SK-N-SH (cell line): ENCODE data around the gene TMEM127. TPM values are rescaled to one million over a fixed set of nuclear protein-coding genes. Genes with fewer than 3 reads are reported as not detected.

Source experiments
- CTCF ChIA-PET: fragments of 300-600, 350-600 bp; formaldehyde crosslinking; extraction: SDS; loops from one replicate; lab custom pipeline; 2021; lab: Yijun Ruan, JAX
- POLR2A ChIA-PET: fragments of 350-600 bp; sonication (Branson Sonifier 250); formaldehyde crosslinking; extraction: SDS; loops from one replicate; lab custom pipeline; 2020; ENCODE audit warnings: antibody characterized with exemption, inconsistent platforms; lab: Yijun Ruan, JAX
- DNase-seq: peaks from one replicate; pipeline ENCODE4 v3.0.0; 2012
- H2AFZ ChIP-seq: fragments of 200-600 bp; sonication (generic); 2 replicates; pipeline ENCODE4 v1.8.1; 2016; ENCODE audit warnings: antibody characterized with exemption, mild to moderate bottlenecking, low read depth
- H3F3A ChIP-seq: fragments of 200-600 bp; sonication (generic); replicated peaks from 2 replicates; pipeline ENCODE3; 2016; ENCODE audit warnings: antibody characterized with exemption, mild to moderate bottlenecking; ENCODE audit not compliant: insufficient read depth
- H3K27ac ChIP-seq, 2 experiments: fragments of 200-500 bp in 1 of 2; fragments of 200-600 bp in 1 of 2; sonication (Bioruptor generic) in 1 of 2; sonication (generic), shearing (Covaris generic) in 1 of 2; 2 replicates each; pipeline versions ENCODE4 v1.5.1 to v1.6.1; 2014 to 2016; ENCODE audit warnings: low read depth in 2 of 2, inconsistent platforms in 1 of 2, low read length in 1 of 2, mild to moderate bottlenecking in 1 of 2, mixed read lengths in 1 of 2
- H3K27me3 ChIP-seq: fragments of 200-600 bp; sonication (generic), shearing (Covaris generic); 2 replicates; pipeline ENCODE4 v1.6.1; 2016; ENCODE audit warnings: mixed run types; ENCODE audit not compliant: insufficient read depth
- H3K36me3 ChIP-seq, 2 experiments: fragments of 200-500 bp in 1 of 2; fragments of 200-600 bp in 1 of 2; sonication (Bioruptor generic) in 1 of 2; sonication (generic) in 1 of 2; replicated peaks in 1 of 2; 2 replicates each; pipeline versions ENCODE3 to v1.5.1; 2014 to 2016; ENCODE audit warnings: low read length in 1 of 2, mild to moderate bottlenecking in 1 of 2; ENCODE audit not compliant: insufficient read depth in 2 of 2, control insufficient read depth in 1 of 2
- H3K4me1 ChIP-seq, 2 experiments: fragments of 200-500 bp in 1 of 2; fragments of 200-600 bp in 1 of 2; sonication (Bioruptor generic) in 1 of 2; sonication (generic), shearing (Covaris generic) in 1 of 2; 2 replicates each; pipeline versions ENCODE4 v1.5.1 to v1.6.1; 2014 to 2016; ENCODE audit warnings: low read depth in 1 of 2, low read length in 1 of 2, mixed run types in 1 of 2; ENCODE audit not compliant: insufficient read depth in 2 of 2, control insufficient read depth in 1 of 2
- H3K4me2 ChIP-seq: fragments of 200-600 bp; sonication (generic), shearing (Covaris generic); 2 replicates; pipeline ENCODE4 v1.6.1; 2017; ENCODE audit warnings: mixed run types
- H3K4me3 ChIP-seq, 2 experiments: fragments of 200-500 bp in 1 of 2; fragments of 200-600 bp in 1 of 2; sonication (Bioruptor generic) in 1 of 2; sonication (generic), shearing (Covaris generic) in 1 of 2; 2 replicates each; pipeline versions ENCODE4 v1.5.1 to v1.8.1; 2014 to 2016; ENCODE audit warnings: low read depth in 2 of 2, inconsistent platforms in 1 of 2, low read length in 1 of 2, mild to moderate bottlenecking in 1 of 2, mixed read lengths in 1 of 2, moderate library complexity in 1 of 2
- H3K79me2 ChIP-seq: fragments of 200-600 bp; sonication (generic); 2 replicates; pipeline ENCODE4 v1.8.1; 2017; ENCODE audit warnings: mild to moderate bottlenecking; ENCODE audit not compliant: insufficient read depth
- H3K9ac ChIP-seq: fragments of 200-600 bp; sonication (generic); 2 replicates; pipeline ENCODE4 v1.6.1; 2017; ENCODE audit warnings: mixed run types
- H3K9me2 ChIP-seq: fragments of 200-600 bp; sonication (generic); 2 replicates; pipeline ENCODE4 v1.6.1; 2017; ENCODE audit warnings: mixed run types
- H3K9me3 ChIP-seq: fragments of 200-600 bp; sonication (generic); 2 replicates; pipeline ENCODE4 v1.6.1; 2017; ENCODE audit warnings: mixed run types, mild to moderate bottlenecking, moderate library complexity
- H4K20me1 ChIP-seq: fragments of 200-600 bp; sonication (generic); 2 replicates; pipeline ENCODE4 v1.6.1; 2017; ENCODE audit warnings: mild to moderate bottlenecking, mixed run types; ENCODE audit not compliant: insufficient read depth
- CHD2 ChIP-seq: fragments of 150-350 bp; IDR thresholded peaks from 2 replicates; pipeline ENCODE4 v1.6.1; 2018; ENCODE audit warnings: low read length; ENCODE audit not compliant: partially characterized antibody
- ELF1 ChIP-seq: IDR thresholded peaks from 2 replicates; pipeline ENCODE4 v1.4.0; 2012
- EP300 ChIP-seq, 2 experiments: IDR thresholded peaks; 2 replicates each; pipeline versions ENCODE4 v1.4.0 to v1.6.1; 2012; ENCODE audit warnings: borderline replicate concordance in 1 of 2, low read depth in 1 of 2, low read length in 1 of 2
- FOXJ3 ChIP-seq: sonication (generic); formaldehyde crosslinking; IDR thresholded peaks from 2 replicates; pipeline ENCODE4 v1.5.1; 2020; ENCODE audit warnings: mild to moderate bottlenecking, missing genetic modification reagents
- GATA2 ChIP-seq: sonication (generic); formaldehyde crosslinking; IDR thresholded peaks from 2 replicates; pipeline ENCODE4 v1.5.0; 2020; ENCODE audit warnings: mild to moderate bottlenecking, missing genetic modification reagents
- JUND ChIP-seq: IDR thresholded peaks from 2 replicates; pipeline ENCODE4 v1.4.0; 2012
- MEF2A ChIP-seq: IDR thresholded peaks from 2 replicates; pipeline ENCODE4 v1.4.0; 2012; ENCODE audit warnings: low read depth, borderline replicate concordance
- PBX3 ChIP-seq: IDR thresholded peaks from 2 replicates; pipeline ENCODE4; 2012
- RAD21 ChIP-seq: IDR thresholded peaks from 2 replicates; pipeline ENCODE4 v1.6.1; 2012; ENCODE audit warnings: mild to moderate bottlenecking, low read length
- RCOR1 ChIP-seq: fragments of 150-350 bp; IDR thresholded peaks from 2 replicates; pipeline ENCODE4 v1.6.1; 2017; ENCODE audit warnings: antibody characterized with exemption, low read length
- RFX5 ChIP-seq: IDR thresholded peaks from 2 replicates; pipeline ENCODE4 v1.6.1; 2012; ENCODE audit warnings: mild to moderate bottlenecking, improper control_type of control experiment, low read length
- RXRA ChIP-seq: IDR thresholded peaks from 2 replicates; pipeline ENCODE4 v1.4.0; 2012; ENCODE audit warnings: low read depth, mild to moderate bottlenecking, borderline replicate concordance
- SIN3A ChIP-seq: IDR thresholded peaks from 2 replicates; pipeline ENCODE4 v1.6.1; 2012; ENCODE audit warnings: low read depth, mild to moderate bottlenecking, low read length, moderate library complexity, borderline replicate concordance
- SMC3 ChIP-seq: IDR thresholded peaks from 2 replicates; pipeline ENCODE4 v1.6.1; 2012; ENCODE audit warnings: low read depth, low read length, improper control_type of control experiment
- TEAD4 ChIP-seq: IDR thresholded peaks from 2 replicates; pipeline ENCODE4 v1.4.0; 2012; ENCODE audit warnings: mild to moderate bottlenecking, borderline replicate concordance; ENCODE audit not compliant: insufficient read depth
- USF2 ChIP-seq: fragments of 150-350 bp; IDR thresholded peaks from 2 replicates; pipeline ENCODE4 v1.6.1; 2017; ENCODE audit warnings: antibody characterized with exemption, low read length, low read depth, borderline replicate concordance
- YY1 ChIP-seq: IDR thresholded peaks from 2 replicates; pipeline ENCODE4 v1.4.0; 2012; ENCODE audit warnings: low read depth, mild to moderate bottlenecking
- ZBTB33 ChIP-seq: IDR thresholded peaks from 2 replicates; pipeline ENCODE4 v1.4.0; 2012; ENCODE audit warnings: low read depth, borderline replicate concordance
- WGBS: methylation state at CpG from one replicate; pipeline ENCODE4 v1.1.6; 2017; ENCODE audit warnings: low lambda C conversion rate; 5-methylcytosine and 5-hydroxymethylcytosine counted together
- polyA plus RNA-seq, 3 experiments: library from polyadenylated mRNA; depleted of rRNA; stranded (reverse); fragments of >200 nt; gene quantifications; 2 replicates each; pipeline ENCODE4 v1.2.3, GENCODE V29; 2012
- TF ChIP-seq, protein P1 (sequence below): fragments of 200-600 bp; sonication (generic); IDR thresholded peaks from 2 replicates; pipeline ENCODE4 v1.6.1; 2017; ENCODE audit warnings: antibody characterized with exemption, mild to moderate bottlenecking, moderate library complexity

The TMEM127 gene
- polyA plus RNA-seq, 1 of the 3 experiments (the other 2 are of a cell fraction), result 40.9 TPM

- Histone ChIP-seq H3K9me2 (no peaks in the 10 kb centered on the region), H3K9ac (no peak overlapping the region), H3F3A (peaks cover 27% of the 10 kb centered on the region), H3K79me2 (peaks cover 65% of the 10 kb centered on the region), H3K27me3 (no peaks in the 10 kb centered on the region), H3K4me2 (no peak overlapping the region), H3K9me3 (no peaks in the 10 kb centered on the region), H2AFZ (no peak overlapping the region), H3K4me3 (no peak overlapping the region), H3K4me1 (peaks cover 19 to 33% of the 10 kb centered on the region in 2 experiments; a peak in 3 of 4 replicates), H3K27ac (no peak overlapping the region), H3K36me3 (peaks cover 29 to 44% of the 10 kb centered on the region in 2 experiments), H4K20me1 (peaks cover 19% of the 10 kb centered on the region)
- POLR2A ChIA-PET, result no interaction called here
- DNase-seq, result no peak
- CTCF ChIA-PET, result interaction anchor here (1.6 to 2.2 kb wide), 2 partner anchors 10 to 80 kb away, joined by 6 read pairs; no protein-coding TSS in a partner anchor
- 93% methylated on average over 11 of the region's 11 CpGs for WGBS
- no peak for TF ChIP-seq JUND
- TF ChIP-seq PBX3, result no peak
- TF ChIP-seq RCOR1, result no peak
- TF ChIP-seq RAD21, result no peak
- TF ChIP-seq USF2, result no peak
- no peak for TF ChIP-seq RXRA
- no peak for TF ChIP-seq YY1
- no peak for TF ChIP-seq TEAD4
Observed at GRCh38 chr2:96254571-96254970, 11.2 kb downstream of the TMEM127 start.

GRCh38 chr2:96253006-96253405 lies 12.8 kb downstream of the TMEM127 start:
- no peak overlapping the region for H3K27ac ChIP-seq
- H3K4me3 ChIP-seq, result no peak overlapping the region
- peaks cover 27% of the 10 kb centered on the region for H3F3A ChIP-seq
- peaks cover 49% of the 10 kb centered on the region for H3K79me2 ChIP-seq
- H2AFZ ChIP-seq, result no peak overlapping the region
- H3K9ac ChIP-seq, result no peak overlapping the region
- no peaks in the 10 kb centered on the region for H3K27me3 ChIP-seq
- no peak for DNase-seq
- no peak overlapping the region for H3K4me2 ChIP-seq
- no peaks in the 10 kb centered on the region for H3K9me3 ChIP-seq
- WGBS, result 89% methylated on average over 6 of the region's 7 CpGs
- ChIA-PET POLR2A (no interaction called here), CTCF (interaction anchor here (1.6 kb wide), 1 partner anchor 79 kb away, joined by 6 read pairs; no protein-coding TSS in a partner anchor)
- H3K4me1 ChIP-seq, result peaks cover 21 to 25% of the 10 kb centered on the region in 2 experiments; a peak in 3 of 4 replicates
- H4K20me1 ChIP-seq, result peaks cover 5% of the 10 kb centered on the region; the same call in 1 of the 2 replicates
- no peaks in the 10 kb centered on the region for H3K9me2 ChIP-seq
- TF ChIP-seq FOXJ3, result no peak
- TF ChIP-seq MEF2A, result no peak
- no peak for TF ChIP-seq ELF1
- no peak for TF ChIP-seq SIN3A
- TF ChIP-seq, protein P1, sequence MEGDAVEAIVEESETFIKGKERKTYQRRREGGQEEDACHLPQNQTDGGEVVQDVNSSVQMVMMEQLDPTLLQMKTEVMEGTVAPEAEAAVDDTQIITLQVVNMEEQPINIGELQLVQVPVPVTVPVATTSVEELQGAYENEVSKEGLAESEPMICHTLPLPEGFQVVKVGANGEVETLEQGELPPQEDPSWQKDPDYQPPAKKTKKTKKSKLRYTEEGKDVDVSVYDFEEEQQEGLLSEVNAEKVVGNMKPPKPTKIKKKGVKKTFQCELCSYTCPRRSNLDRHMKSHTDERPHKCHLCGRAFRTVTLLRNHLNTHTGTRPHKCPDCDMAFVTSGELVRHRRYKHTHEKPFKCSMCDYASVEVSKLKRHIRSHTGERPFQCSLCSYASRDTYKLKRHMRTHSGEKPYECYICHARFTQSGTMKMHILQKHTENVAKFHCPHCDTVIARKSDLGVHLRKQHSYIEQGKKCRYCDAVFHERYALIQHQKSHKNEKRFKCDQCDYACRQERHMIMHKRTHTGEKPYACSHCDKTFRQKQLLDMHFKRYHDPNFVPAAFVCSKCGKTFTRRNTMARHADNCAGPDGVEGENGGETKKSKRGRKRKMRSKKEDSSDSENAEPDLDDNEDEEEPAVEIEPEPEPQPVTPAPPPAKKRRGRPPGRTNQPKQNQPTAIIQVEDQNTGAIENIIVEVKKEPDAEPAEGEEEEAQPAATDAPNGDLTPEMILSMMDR, result no peak
- TF ChIP-seq EP300 (IDR thresholded peaks at IDR 0.05; ENCODE audit: borderline replicate concordance in 1 of 2, low read depth in 1 of 2, low read length in 1 of 2), result no peak
- no peak for TF ChIP-seq SMC3
- no peak for TF ChIP-seq RCOR1
- TF ChIP-seq RFX5, result no peak
- no peak for TF ChIP-seq GATA2
- TF ChIP-seq CHD2, result no peak
- TF ChIP-seq ZBTB33, result no peak
- no peak for TF ChIP-seq RXRA
- no peak for TF ChIP-seq RAD21
- H3K36me3 ChIP-seq, result peaks cover 29 to 37% of the 10 kb centered on the region in 2 experiments
